IPS-20b (cell line): Measurements from ENCODE around the gene KHDRBS1.
"Not testable (repeated sequence)": the region's sequence is repeated elsewhere in the genome, so short reads cannot be mapped to it uniquely, and the experiment has no call there.

Experiments used
- H3K27ac ChIP-seq: one replicate; pipeline ENCODE4 v1.5.1; 2013; ENCODE audit warnings: low read length
- H3K27me3 ChIP-seq: 2 replicates; pipeline ENCODE4 v1.6.1; 2013; ENCODE audit warnings: mild to moderate bottlenecking, low read length, inconsistent platforms; ENCODE audit not compliant: insufficient read depth
- H3K36me3 ChIP-seq: 2 replicates; pipeline ENCODE4 v1.6.1; 2013; ENCODE audit warnings: low read depth, mild to moderate bottlenecking, inconsistent platforms, low read length, moderate library complexity; ENCODE audit not compliant: insufficient read depth
- H3K4me1 ChIP-seq: 2 replicates; pipeline ENCODE4 v1.6.1; 2013; ENCODE audit warnings: mild to moderate bottlenecking, control low read depth, inconsistent platforms, low read length, moderate library complexity; ENCODE audit not compliant: insufficient read depth
- H3K4me3 ChIP-seq: 2 replicates; pipeline ENCODE4 v1.5.1; 2013; ENCODE audit warnings: mild to moderate bottlenecking, low read length, inconsistent platforms
- H3K9ac ChIP-seq: 2 replicates; pipeline ENCODE4 v1.6.1; 2013; ENCODE audit warnings: low read depth, mild to moderate bottlenecking, inconsistent platforms, low read length, moderate library complexity
- H3K9me3 ChIP-seq: 2 replicates; pipeline ENCODE4 v1.6.1; 2013; ENCODE audit warnings: mild to moderate bottlenecking, low read depth, low read length, inconsistent platforms; ENCODE audit not compliant: insufficient read depth

Gene KHDRBS1

GRCh38 chr1:32045772-32046171 is 32.1 kb downstream of the KHDRBS1 start:
- Histone ChIP-seq H3K4me1 (no peaks in the 10 kb centered on the region), H3K4me3 (no peak overlapping the region), H3K9ac (no peak overlapping the region), H3K27ac (no peak overlapping the region), H3K9me3 (no peaks in the 10 kb centered on the region), H3K27me3 (no peaks in the 10 kb centered on the region), H3K36me3 (peaks cover 19% of the 10 kb centered on the region)

- Histone ChIP-seq H3K36me3 (peaks cover 31% of the 10 kb centered on the region), H3K9ac (no peak overlapping the region), H3K4me3 (no peak overlapping the region), H3K27me3 (no peaks in the 10 kb centered on the region), H3K9me3 (no peaks in the 10 kb centered on the region), H3K27ac (no peak overlapping the region), H3K4me1 (no peaks in the 10 kb centered on the region)
Observed at GRCh38 chr1:32047701-32048100, 34.0 kb downstream of the KHDRBS1 start.

GRCh38 chr1:32048440-32048839 is 34.8 kb downstream of the KHDRBS1 start:
- no peaks in the 10 kb centered on the region for H3K4me1 ChIP-seq
- H3K36me3 ChIP-seq, result peaks cover 39% of the 10 kb centered on the region
- H3K27me3 ChIP-seq, result no peaks in the 10 kb centered on the region

GRCh38 chr1:32051706-32052105 is 38.0 kb downstream of the KHDRBS1 start:
- no peaks in the 10 kb centered on the region for H3K9me3 ChIP-seq
- no peak overlapping the region for H3K9ac ChIP-seq
- H3K27ac ChIP-seq, result no peak overlapping the region
- H3K4me1 ChIP-seq, result no peaks in the 10 kb centered on the region
- no peaks in the 10 kb centered on the region for H3K27me3 ChIP-seq
- no peak overlapping the region for H3K4me3 ChIP-seq
- H3K36me3 ChIP-seq, result peaks cover 71% of the 10 kb centered on the region

More at GRCh38 chr1:32048440-32048839, 34.8 kb downstream of the KHDRBS1 start:
- H3K27ac ChIP-seq, result no peak overlapping the region
- no peak overlapping the region for H3K9ac ChIP-seq
- H3K4me3 ChIP-seq, result no peak overlapping the region
- no peaks in the 10 kb centered on the region for H3K9me3 ChIP-seq

- Histone ChIP-seq H3K36me3 (peaks cover 78% of the 10 kb centered on the region), H3K27ac (no peak overlapping the region), H3K9ac (no peak overlapping the region), H3K9me3 (no peaks in the 10 kb centered on the region), H3K4me1 (no peaks in the 10 kb centered on the region), H3K27me3 (no peaks in the 10 kb centered on the region), H3K4me3 (no peak overlapping the region)
Observed at GRCh38 chr1:32052887-32053286, 39.2 kb downstream of the KHDRBS1 start.

GRCh38 chr1:32055416-32055815 is 41.7 kb downstream of the KHDRBS1 start:
- no peak overlapping the region for H3K27ac ChIP-seq
- no peak overlapping the region for H3K4me3 ChIP-seq
- H3K27me3 ChIP-seq, result no peaks in the 10 kb centered on the region
- H3K4me1 ChIP-seq, result peaks cover 5% of the 10 kb centered on the region
- H3K36me3 ChIP-seq, result peaks cover 94% of the 10 kb centered on the region
- no peaks in the 10 kb centered on the region for H3K9me3 ChIP-seq
- no peak overlapping the region for H3K9ac ChIP-seq

- no peak overlapping the region for H3K9ac ChIP-seq
- no peak overlapping the region for H3K4me3 ChIP-seq
- H3K36me3 ChIP-seq, result peaks cover 94% of the 10 kb centered on the region
- peaks cover 15% of the 10 kb centered on the region for H3K4me1 ChIP-seq
- H3K27ac ChIP-seq, result no peak overlapping the region
- H3K9me3 ChIP-seq, result no peaks in the 10 kb centered on the region
- no peaks in the 10 kb centered on the region for H3K27me3 ChIP-seq
Observed at GRCh38 chr1:32056598-32056997, 42.9 kb downstream of the KHDRBS1 start.

GRCh38 chr1:32060914-32061313 is 47.2 kb downstream of the KHDRBS1 start:
- H3K27ac ChIP-seq, result no peak overlapping the region

GRCh38 chr1:32062867-32063230 is 49.2 kb downstream of the KHDRBS1 start:
- H3K4me1 ChIP-seq, result peaks cover 24% of the 10 kb centered on the region
- no peak overlapping the region for H3K4me3 ChIP-seq
- H3K9ac ChIP-seq, result peak overlapping the region; percentile 8; the same call in 1 of the 2 replicates
- no peaks in the 10 kb centered on the region for H3K27me3 ChIP-seq
- H3K27ac ChIP-seq, result no peak overlapping the region
- H3K9me3 ChIP-seq, result no peaks in the 10 kb centered on the region
- H3K36me3 ChIP-seq, result peaks cover 42% of the 10 kb centered on the region

More at GRCh38 chr1:32060914-32061313, 47.2 kb downstream of the KHDRBS1 start:
- H3K9me3 ChIP-seq, result no peaks in the 10 kb centered on the region
- H3K4me3 ChIP-seq, result peak overlapping the region; percentile 7; the same call in 1 of the 2 replicates
- H3K36me3 ChIP-seq, result peaks cover 57% of the 10 kb centered on the region
- no peak overlapping the region for H3K9ac ChIP-seq
- no peaks in the 10 kb centered on the region for H3K27me3 ChIP-seq
- H3K4me1 ChIP-seq, result peaks cover 24% of the 10 kb centered on the region

- peaks cover 38% of the 10 kb centered on the region for H3K36me3 ChIP-seq
- H3K9me3 ChIP-seq, result no peaks in the 10 kb centered on the region
- no peaks in the 10 kb centered on the region for H3K27me3 ChIP-seq
- no peak overlapping the region for H3K4me3 ChIP-seq
- H3K9ac ChIP-seq, result peak overlapping the region; percentile 8; the same call in 1 of the 2 replicates
- H3K27ac ChIP-seq, result no peak overlapping the region
- H3K4me1 ChIP-seq, result peaks cover 24% of the 10 kb centered on the region
Observed at GRCh38 chr1:32063261-32063681, 49.6 kb downstream of the KHDRBS1 start.

- H3K9ac ChIP-seq, H3K9me3 ChIP-seq, H3K4me3 ChIP-seq, H3K27ac ChIP-seq, H3K27me3 ChIP-seq: not testable (repeated sequence)
- Histone ChIP-seq H3K36me3 (peaks cover 14% of the 10 kb centered on the region), H3K4me1 (peaks cover 25% of the 10 kb centered on the region)
Observed at GRCh38 chr1:32065613-32066488, 52.2 kb downstream of the KHDRBS1 start.

GRCh38 chr1:32066489-32066873 is 52.8 kb downstream of the KHDRBS1 start:
- no peak overlapping the region for H3K27ac ChIP-seq
- H3K4me3 ChIP-seq, result no peak overlapping the region
- no peaks in the 10 kb centered on the region for H3K27me3 ChIP-seq
- H3K9me3 ChIP-seq, result no peaks in the 10 kb centered on the region
- no peak overlapping the region for H3K9ac ChIP-seq
- H3K36me3 ChIP-seq, result peaks cover 7% of the 10 kb centered on the region
- peaks cover 21% of the 10 kb centered on the region for H3K4me1 ChIP-seq
